Measurements from ENCODE around the gene KCNA4.
"Not testable (repeated sequence)": the region's sequence is repeated elsewhere in the genome, so short reads cannot be mapped to it uniquely, and the experiment has no call there.

The KCNA4 gene

DNA sequence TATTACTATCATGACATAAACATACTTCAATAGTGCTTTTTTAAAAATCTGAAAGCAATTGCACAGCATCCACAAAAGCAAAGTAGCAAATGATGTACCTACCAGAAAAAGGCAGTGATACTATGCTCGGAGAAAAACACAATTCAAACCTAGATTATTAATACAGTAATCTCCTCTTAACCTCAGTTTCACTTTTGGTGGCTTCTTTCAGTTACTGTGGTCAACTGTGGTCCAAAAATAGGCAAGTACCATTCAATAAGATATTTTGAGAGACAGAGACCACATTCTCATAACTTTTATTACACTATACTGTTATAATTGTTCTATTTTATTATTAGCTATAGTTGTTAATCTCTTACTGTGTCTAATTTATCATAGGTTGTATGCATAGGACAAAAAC lies 20.8 kb downstream of the KCNA4 start:
- DNase-seq: no peak

DNA sequence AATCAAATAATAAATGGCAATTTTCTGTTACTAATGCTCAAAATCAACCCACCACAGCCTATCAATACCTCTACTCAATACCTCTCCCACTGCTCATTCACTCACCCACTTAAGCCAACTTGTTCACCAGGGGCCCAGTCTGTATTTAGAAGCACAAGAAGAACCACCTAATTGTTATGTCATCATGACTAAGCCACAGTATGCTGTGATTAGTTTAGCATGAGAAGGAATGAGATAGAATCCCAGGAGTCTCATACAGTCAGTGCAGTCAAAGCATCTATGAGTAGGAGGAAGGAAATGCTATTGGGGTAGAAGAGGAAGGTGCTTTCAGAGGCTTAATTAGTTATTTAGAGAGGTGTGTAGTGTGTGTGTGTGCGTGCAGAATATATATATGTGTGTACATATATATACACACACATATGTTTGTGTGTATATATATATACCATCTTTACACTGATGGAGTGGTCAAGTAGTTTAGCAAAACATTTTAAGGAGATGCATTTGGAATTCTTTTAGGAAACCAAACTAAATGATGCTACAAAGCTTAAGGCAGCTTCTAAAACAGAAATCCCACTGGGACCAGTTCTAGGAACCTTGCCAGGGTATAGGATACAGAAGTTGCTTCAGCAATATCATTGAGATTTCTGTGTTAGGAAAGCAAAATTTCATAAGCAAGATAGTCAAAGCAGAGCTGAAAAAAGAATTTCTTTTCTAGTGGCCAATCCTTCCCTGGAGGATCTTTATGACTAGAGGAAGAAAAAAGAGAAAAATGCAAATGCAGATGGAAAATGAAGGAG lies 27.5 kb downstream of the KCNA4 start:
- DNase-seq: no peak

DNA sequence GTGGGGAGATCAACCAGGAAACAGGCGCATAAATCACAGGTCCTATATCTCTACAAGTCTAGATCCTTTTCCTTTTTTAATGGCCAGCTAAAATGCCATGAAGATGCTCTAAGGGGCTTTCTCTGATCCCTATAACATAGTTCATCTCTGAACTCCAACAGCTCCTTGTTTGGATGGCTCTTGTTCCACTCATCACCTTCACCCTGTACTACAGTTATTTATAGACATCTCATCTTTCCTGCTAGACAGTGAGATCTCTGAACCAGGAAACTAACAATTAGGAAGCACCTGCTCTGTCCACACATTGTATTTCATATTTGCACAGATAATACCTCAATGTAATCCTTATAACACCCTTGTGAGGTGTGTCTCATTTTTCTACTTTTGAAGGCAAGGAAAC lies 31.6 kb downstream of the KCNA4 start:
- no peak for DNase-seq

DNA sequence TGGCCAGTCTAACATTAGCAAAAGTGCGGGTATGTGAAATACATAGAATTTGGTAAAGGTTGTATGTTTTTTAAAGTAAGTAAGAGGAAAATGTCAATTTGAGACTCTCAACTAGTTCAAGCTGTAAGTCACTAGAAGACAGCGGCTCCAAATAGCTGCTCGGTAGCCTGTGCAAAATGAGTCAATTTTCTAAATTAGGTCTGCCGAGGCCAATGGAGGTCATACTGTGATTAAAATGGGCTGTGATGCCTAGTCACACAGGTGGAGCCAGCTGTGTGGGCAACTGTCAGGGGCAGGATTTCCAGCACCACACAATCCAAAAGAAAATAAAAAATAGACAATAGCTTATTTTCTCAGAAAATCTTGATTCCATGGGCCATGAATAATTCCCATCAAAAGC lies 32.3 kb downstream of the KCNA4 start:
- DNase-seq: no peak

DNA sequence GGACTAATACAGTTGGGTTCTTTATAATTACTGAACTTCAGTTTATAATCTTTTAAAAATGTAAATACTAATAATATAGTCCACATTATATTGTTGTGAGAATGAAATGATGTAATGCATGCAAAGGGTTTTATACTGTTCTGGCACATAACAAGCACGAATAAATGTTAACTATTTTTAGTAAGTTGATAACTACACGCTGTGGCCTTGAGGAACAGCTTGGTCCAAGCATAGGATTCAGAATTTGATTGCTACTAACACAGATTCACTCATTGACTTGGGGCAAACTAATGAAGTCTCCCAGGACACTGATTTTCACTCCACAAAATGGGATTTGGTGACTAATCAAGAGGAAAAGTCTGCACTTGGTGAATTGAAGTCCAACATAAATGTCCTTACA lies 38.3 kb downstream of the KCNA4 start:
- no peak for DNase-seq

DNA sequence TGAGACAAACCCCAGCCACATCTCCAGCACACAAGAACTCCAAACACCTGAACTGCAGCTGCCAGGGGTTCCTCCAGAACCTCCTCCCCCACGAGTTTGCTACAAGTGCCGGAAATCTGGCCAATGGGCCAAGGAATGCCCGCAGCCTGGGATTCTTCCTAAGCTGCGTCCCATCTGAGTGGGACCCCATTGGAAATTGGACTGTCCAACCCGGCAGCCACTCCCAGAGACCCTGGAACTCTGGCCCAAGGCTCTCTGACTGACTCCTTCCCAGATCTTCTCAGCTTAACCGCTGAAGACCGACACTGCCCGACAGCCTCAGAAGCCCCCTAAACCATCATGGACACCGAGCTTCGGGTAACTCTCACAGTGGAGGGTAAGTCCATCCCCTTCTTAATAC lies 41.2 kb downstream of the KCNA4 start:
- DNase-seq: not testable (repeated sequence)

DNA sequence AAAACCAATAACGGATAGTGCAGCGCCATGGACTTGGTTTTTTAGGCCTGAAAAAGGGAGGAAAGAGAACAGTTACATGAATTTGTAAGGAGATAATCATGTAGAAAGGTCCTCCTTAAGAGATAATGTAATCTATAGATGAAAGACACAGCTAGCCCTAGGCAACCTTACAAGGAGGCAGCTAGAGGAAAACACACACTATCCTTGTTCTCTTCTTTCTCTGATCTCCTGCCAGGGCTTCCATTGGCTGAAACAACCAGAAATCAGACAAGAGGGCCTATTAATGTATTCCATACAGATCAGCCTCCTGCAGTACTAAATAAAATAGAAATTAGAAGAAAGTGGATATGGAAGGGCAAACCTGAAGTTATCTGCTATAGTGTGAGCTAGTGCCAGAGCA lies 53.0 kb downstream of the KCNA4 start:
- no peak for DNase-seq

DNA sequence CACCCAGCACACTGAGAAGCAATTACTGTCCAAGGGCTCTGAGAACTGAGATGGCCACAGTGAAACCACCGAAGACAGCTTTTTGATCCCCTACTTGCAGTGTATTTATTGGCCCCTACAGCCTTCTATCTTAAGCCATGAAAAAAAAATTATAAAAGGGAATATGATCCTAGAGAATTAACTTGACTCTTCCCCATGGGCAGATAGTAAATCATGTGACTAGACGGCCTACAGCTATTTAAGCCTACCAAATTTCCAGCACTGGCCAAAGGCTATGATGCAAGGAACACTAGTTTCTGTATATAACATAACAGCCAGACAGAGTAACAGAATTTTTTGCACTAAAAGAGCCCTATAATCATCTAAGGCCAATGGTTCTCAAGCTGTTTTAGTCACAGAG lies 53.8 kb downstream of the KCNA4 start:
- DNase-seq: no peak

DNA sequence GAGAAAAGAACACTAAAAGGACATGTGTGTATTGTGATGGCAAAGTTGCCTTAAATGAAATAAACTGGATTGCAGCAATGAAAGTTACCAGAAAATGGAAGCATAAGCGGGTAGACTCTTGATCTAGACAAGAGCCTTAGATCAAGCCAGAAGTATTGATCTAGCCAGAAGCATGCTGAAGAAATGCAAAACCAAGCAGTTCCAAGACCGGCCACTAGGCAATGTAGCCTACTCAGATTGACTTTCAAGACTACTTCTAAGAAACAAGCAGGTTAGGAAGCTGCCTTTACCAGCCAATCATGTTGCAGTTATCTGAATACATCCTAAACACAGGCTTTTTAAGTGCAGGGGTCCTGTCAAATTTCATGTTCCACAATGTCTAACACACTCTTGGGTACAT lies 54.6 kb downstream of the KCNA4 start:
- DNase-seq: no peak
